GM23248 (cell line): ENCODE data around the gene BBLN. TPM values are rescaled to one million over a fixed set of nuclear protein-coding genes. Genes with fewer than 3 reads are reported as not detected.
A peak's percentile ranks its signal among the peaks of the same experiment; 100 is the strongest.

Experiments
- DNase-seq: peaks from one replicate; pipeline ENCODE4 v3.0.0-alpha.2; 2015
- H2AFZ ChIP-seq: fragments of 200-600 bp; sonication (generic); 2 replicates; pipeline ENCODE4 v1.6.1; 2016; ENCODE audit warnings: antibody characterized with exemption
- H3F3A ChIP-seq: fragments of 200-600 bp; sonication (generic); 2 replicates; pipeline ENCODE4 v1.6.1; 2016; ENCODE audit warnings: mild to moderate bottlenecking, antibody characterized with exemption, mixed run types; ENCODE audit not compliant: insufficient read depth
- H3K27ac ChIP-seq: fragments of 200-600 bp; sonication (generic); 2 replicates; pipeline ENCODE4 v1.5.1; 2016; ENCODE audit warnings: mild to moderate bottlenecking
- H3K27me3 ChIP-seq: fragments of 200-600 bp; sonication (generic); replicated peaks from 2 replicates; pipeline ENCODE4 v1.6.1; 2016; ENCODE audit warnings: mild to moderate bottlenecking; ENCODE audit not compliant: insufficient read depth
- H3K36me3 ChIP-seq: fragments of 200-600 bp; sonication (generic); 2 replicates; pipeline ENCODE4 v1.6.1; 2016; ENCODE audit warnings: low read depth, mild to moderate bottlenecking
- H3K4me1 ChIP-seq: fragments of 200-600 bp; sonication (generic); 2 replicates; pipeline ENCODE4 v1.6.1; 2016; ENCODE audit warnings: mild to moderate bottlenecking; ENCODE audit not compliant: insufficient read depth
- H3K4me2 ChIP-seq: fragments of 200-600 bp; sonication (generic); one replicate; pipeline ENCODE4 v1.6.1; 2016; ENCODE audit warnings: mild to moderate bottlenecking; ENCODE audit not compliant: unreplicated experiment
- H3K4me3 ChIP-seq: fragments of 200-600 bp; sonication (generic); 2 replicates; pipeline ENCODE4 v1.5.1; 2016; ENCODE audit warnings: mild to moderate bottlenecking
- H3K79me2 ChIP-seq: fragments of 200-600 bp; sonication (generic); 2 replicates; pipeline ENCODE4 v1.6.1; 2016; ENCODE audit warnings: mild to moderate bottlenecking; ENCODE audit not compliant: insufficient read depth
- H3K9ac ChIP-seq: fragments of 200-600 bp; sonication (generic); 2 replicates; pipeline ENCODE4 v1.6.1; 2016; ENCODE audit warnings: mild to moderate bottlenecking
- H3K9me2 ChIP-seq: fragments of 200-600 bp; sonication (generic); 2 replicates; pipeline ENCODE4 v1.6.1; 2016; ENCODE audit warnings: mixed run types, mild to moderate bottlenecking, moderate library complexity; ENCODE audit not compliant: insufficient read depth
- H3K9me3 ChIP-seq: fragments of 200-600 bp; sonication (generic); one replicate; pipeline ENCODE4 v1.6.1; 2017; ENCODE audit warnings: low read depth
- H4K20me1 ChIP-seq: fragments of 200-600 bp; sonication (generic); 2 replicates; pipeline ENCODE4 v1.6.0; 2016; ENCODE audit not compliant: insufficient read depth
- EZH2 ChIP-seq: fragments of 200-600 bp; sonication (generic); IDR thresholded peaks from 2 replicates; pipeline ENCODE4 v1.6.1; 2018; ENCODE audit warnings: antibody characterized with exemption, mild to moderate bottlenecking; ENCODE audit not compliant: insufficient read depth, poor library complexity, severe bottlenecking
- EZH2phosphoT487 ChIP-seq: fragments of 200-600 bp; sonication (generic); IDR thresholded peaks from 2 replicates; pipeline ENCODE4 v1.6.1; 2018; ENCODE audit warnings: antibody characterized with exemption, moderate library complexity, mild to moderate bottlenecking, low read depth; ENCODE audit not compliant: insufficient read depth
- WGBS, 2 experiments: methylation state at CpG; one replicate each; pipeline ENCODE4 v1.1.6; 2015 to 2017; ENCODE audit warnings: low lambda C conversion rate in 2 of 2, low coverage in 1 of 2; ENCODE audit errors: missing lambda C conversion rate in 2 of 2; 5-methylcytosine and 5-hydroxymethylcytosine counted together
- in situ Hi-C: fragments of 300-500 bp; cut with MboI; formaldehyde crosslinking; loops from 2 replicates; pipeline ENCODE4 v1.15.0; 2020
- polyA plus RNA-seq: library from polyadenylated mRNA; unstranded; fragments of >200 nt; fragmentation: Nextera tagmentation; extraction: Ambion mirVana; gene quantifications from 2 replicates; pipeline ENCODE4 v1.2.1, GENCODE V29; 2016
- total RNA-seq: library from RNA; depleted of rRNA; stranded (reverse); fragments of >200 nt; shearing (Covaris generic); gene quantifications from 2 replicates; pipeline ENCODE4 v1.2.3, GENCODE V29; 2014

Gene BBLN
- total and polyA plus RNA-seq, 2 experiments from 2014 or later: 137 to 315 TPM

DNA sequence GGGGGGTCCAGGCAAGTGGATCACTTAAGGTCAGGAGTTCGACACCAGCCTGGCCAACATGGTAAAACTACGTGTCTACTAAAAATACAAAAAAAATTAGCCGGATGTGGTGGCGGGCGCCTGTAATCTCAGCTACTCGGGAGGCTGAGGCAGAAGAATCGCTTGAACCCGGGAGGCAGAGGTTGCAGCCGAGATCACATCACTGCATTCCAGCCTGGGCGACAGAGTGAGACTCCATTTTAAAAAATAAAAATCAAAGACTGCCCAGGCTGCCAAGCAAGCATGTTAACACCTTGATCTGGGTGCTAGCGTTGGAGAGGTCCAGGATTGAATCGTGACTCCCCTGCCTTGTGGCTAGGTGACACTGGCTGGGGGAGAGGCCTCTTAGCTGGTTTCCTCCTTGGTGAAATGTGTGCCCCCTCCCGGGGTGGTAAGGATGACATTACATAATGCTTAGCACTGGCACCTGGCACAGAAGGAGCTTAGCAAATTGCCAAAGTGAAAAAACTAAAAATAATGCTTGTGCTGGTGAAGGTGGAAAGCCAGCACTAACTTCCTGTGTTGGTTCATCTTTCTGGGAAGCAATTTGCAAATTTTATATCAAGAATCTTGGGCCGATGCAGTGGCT is 33.5 kb downstream of the BBLN start:
- H3K9me3 ChIP-seq: no peaks in the 10 kb centered on the region
- H3K4me2 ChIP-seq: peak overlapping the region; percentile 89
- TF ChIP-seq EZH2 (no peak), EZH2phosphoT487 (no peak)
- H3K4me3 ChIP-seq: peak overlapping the region; percentile 82
- H3K79me2 ChIP-seq: peaks cover 26% of the 10 kb centered on the region
- peak overlapping the region; percentile 67 for H3K27ac ChIP-seq
- in situ Hi-C loops: no loop called here
- no peaks in the 10 kb centered on the region for H4K20me1 ChIP-seq
- H3K36me3 ChIP-seq: peaks cover 5% of the 10 kb centered on the region; the same call in 1 of the 2 replicates
- peak overlapping the region; percentile 90 for H2AFZ ChIP-seq
- no peaks in the 10 kb centered on the region for H3K9me2 ChIP-seq
- H3F3A ChIP-seq: peaks cover 9% of the 10 kb centered on the region; the same call in 1 of the 2 replicates
- no peaks in the 10 kb centered on the region for H3K27me3 ChIP-seq
- peaks cover 8% of the 10 kb centered on the region for H3K4me1 ChIP-seq
- DNase-seq: no peak
- WGBS, 2 experiments: 77 to 78% methylated on average over 14 of the region's 14 CpGs
- H3K9ac ChIP-seq: peak overlapping the region; percentile 98

DNA sequence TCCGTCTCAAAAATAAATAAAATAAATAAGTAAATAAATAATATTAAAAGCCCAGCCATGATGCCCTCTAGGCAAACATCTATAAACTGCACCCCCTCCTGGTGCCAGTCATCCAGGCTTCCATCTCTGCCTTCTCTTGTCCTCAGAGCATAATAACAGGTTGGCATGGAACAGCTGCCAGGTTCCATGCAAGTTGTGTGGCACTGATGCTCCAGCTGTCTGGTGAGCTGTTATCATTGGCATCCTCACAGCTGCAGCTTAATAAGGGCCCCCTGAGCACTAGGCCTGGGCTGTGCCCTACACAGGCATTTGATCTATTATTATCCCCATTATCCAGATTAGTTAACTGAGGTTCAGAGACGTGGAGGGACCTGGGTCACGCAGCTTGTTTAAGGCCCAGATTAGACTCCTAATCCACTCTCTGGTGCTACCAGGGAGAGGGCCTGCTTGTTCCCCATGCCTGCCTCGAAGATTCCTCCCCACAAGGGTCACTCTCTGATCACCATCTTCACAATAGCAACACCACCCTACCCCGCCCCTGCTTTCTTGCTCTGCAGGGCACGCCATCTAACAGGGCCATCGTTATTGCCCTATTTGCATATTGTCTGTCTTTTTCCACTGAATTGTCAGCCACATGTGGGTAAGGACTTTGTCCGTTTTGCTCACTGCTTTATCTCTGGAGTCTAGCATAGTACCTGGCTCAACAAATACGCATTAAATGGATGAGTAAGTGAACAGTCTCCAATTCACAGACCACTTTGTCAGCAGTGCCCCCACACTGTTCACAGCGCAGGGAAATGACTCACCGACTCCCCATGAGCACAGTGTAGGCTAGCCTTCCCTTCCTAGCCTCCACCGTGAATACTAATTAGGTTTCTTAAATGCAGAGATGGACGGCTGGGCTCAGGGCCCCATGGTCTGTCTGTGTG is 41.6 kb downstream of the BBLN start:
- no peaks in the 10 kb centered on the region for H4K20me1 ChIP-seq
- H2AFZ ChIP-seq: peak overlapping the region; percentile 29; the same call in 1 of the 2 replicates
- WGBS, 2 experiments: 57 to 61% methylated on average over 13 of the region's 13 CpGs
- in situ Hi-C loops: no loop called here
- H3K27me3 ChIP-seq: no peaks in the 10 kb centered on the region
- H3K9me2 ChIP-seq: no peaks in the 10 kb centered on the region
- peaks cover 9% of the 10 kb centered on the region for H3K4me1 ChIP-seq
- peaks cover 11% of the 10 kb centered on the region; the same call in 1 of the 2 replicates for H3F3A ChIP-seq
- peak overlapping the region; percentile 21; the same call in 1 of the 2 replicates for H3K27ac ChIP-seq
- no peak overlapping the region for H3K4me3 ChIP-seq
- H3K4me2 ChIP-seq: no peak overlapping the region
- H3K36me3 ChIP-seq: no peaks in the 10 kb centered on the region
- peak; percentile 62 for DNase-seq
- H3K79me2 ChIP-seq: peaks cover 15% of the 10 kb centered on the region; the same call in 1 of the 2 replicates
- TF ChIP-seq EZH2phosphoT487: no peak
- no peak for TF ChIP-seq EZH2
- H3K9me3 ChIP-seq: no peaks in the 10 kb centered on the region
- no peak overlapping the region for H3K9ac ChIP-seq

DNA sequence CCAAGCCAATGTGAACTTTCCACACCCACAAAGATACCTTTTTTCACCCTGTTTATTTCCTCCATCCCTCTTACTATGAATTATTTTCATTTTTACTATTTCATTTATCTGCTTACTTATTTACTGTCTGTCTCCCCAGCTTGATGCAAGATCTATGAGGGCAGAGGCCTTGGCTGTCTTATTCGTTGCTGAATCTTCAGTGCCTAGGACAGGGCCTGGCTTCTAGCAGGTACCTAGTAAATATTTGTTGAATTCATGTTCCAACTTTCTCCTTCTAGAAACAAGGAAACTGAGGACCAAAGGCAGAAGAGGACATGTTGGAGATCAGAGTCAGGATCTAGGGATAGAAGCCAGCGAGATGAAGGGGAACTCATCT is 42.6 kb downstream of the BBLN start:
- Histone ChIP-seq H3K4me2 (peak overlapping the region; percentile 47), H2AFZ (peak overlapping the region; percentile 48), H3K9ac (0 out of 2 replicates have a peak overlapping the region, but pooled peaks have one; percentile 1)

DNA sequence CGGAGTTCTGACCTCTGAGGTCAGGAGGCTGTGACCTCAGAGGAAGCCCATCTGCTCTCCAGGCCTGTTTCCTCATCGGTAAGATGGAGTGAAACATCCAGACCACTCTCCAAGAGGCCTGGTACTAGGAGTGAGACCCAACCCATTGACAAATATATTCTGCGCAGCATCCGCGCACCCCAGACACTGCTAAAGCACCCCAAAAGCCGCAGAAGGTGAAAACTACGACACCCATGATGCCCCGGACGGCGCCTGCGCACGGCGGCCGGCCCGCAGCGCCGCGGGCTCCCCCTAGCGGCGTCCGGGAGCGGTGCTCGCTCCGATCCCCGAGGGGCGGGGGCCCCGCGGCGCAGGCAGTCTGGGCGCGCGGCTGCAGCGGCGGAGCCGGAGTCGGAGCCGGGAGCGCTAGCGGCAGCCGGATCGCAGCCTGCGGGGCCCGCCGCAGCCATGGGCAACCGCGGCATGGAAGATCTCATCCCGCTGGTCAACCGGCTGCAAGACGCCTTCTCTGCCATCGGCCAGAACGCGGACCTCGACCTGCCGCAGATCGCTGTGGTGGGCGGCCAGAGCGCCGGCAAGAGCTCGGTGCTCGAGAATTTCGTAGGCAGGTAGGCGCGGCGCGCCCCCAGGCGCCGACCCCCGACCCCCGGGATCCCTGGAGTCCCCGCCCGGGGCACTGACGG is 43.1 kb downstream of the BBLN start, which contains the start of gene DNM1:
Gene DNM1 (plus strand): TSS at position 356 of the 683 bp plus-strand sequence. CDS start 92 bp downstream, at position 448.
- peaks cover 9% of the 10 kb centered on the region for H3K4me1 ChIP-seq
- H3K4me2 ChIP-seq: peak within 1 kb of the TSS; percentile 83
- no peak for TF ChIP-seq EZH2phosphoT487
- no peak for TF ChIP-seq EZH2
- H3K36me3 ChIP-seq: no peaks in the 10 kb centered on the region
- no peaks in the 10 kb centered on the region for H3K9me2 ChIP-seq
- no peaks in the 10 kb centered on the region for H4K20me1 ChIP-seq
- H2AFZ ChIP-seq: peak within 1 kb of the TSS; percentile 62
- peak within 1 kb of the TSS; percentile 21; the same call in 1 of the 2 replicates for H3K27ac ChIP-seq
- peak within 1 kb of the TSS; percentile 57 for H3K9ac ChIP-seq
- no peaks in the 10 kb centered on the region for H3K9me3 ChIP-seq
- H3F3A ChIP-seq: peaks cover 11% of the 10 kb centered on the region; the same call in 1 of the 2 replicates
- peak; percentile 86 for DNase-seq
- 2% methylated on average over 46 to 54 of the region's 72 CpGs for WGBS, 2 experiments
- H3K79me2 ChIP-seq: peaks cover 15% of the 10 kb centered on the region; the same call in 1 of the 2 replicates
- in situ Hi-C loops: no loop called here
- H3K4me3 ChIP-seq: peak within 1 kb of the TSS; percentile 75
- H3K27me3 ChIP-seq: no peaks in the 10 kb centered on the region

More for the DNA sequence above, 42.6 kb downstream of the BBLN start:
- Histone ChIP-seq H3K4me1 (peaks cover 9% of the 10 kb centered on the region), H3F3A (peaks cover 11% of the 10 kb centered on the region; the same call in 1 of the 2 replicates), H3K9me2 (no peaks in the 10 kb centered on the region), H3K79me2 (peaks cover 15% of the 10 kb centered on the region; the same call in 1 of the 2 replicates), H3K27me3 (no peaks in the 10 kb centered on the region), H3K4me3 (no peak overlapping the region), H3K9me3 (no peaks in the 10 kb centered on the region), H4K20me1 (no peaks in the 10 kb centered on the region), H3K27ac (peak overlapping the region; percentile 21; the same call in 1 of the 2 replicates), H3K36me3 (no peaks in the 10 kb centered on the region)
- in situ Hi-C loops: no loop called here
- TF ChIP-seq EZH2phosphoT487 (no peak), EZH2 (no peak)
- WGBS, 2 experiments: 0% methylated on average over 2 of the region's 2 CpGs
- no peak for DNase-seq
